GM12864 (cell line): ENCODE data around the gene SREBF1.

ENCODE experiments used
- DNase-seq: peaks from one replicate; pipeline ENCODE4 v3.0.0-alpha.2; 2011; ENCODE audit warnings: low read depth
- H3K4me3 ChIP-seq: 2 replicates; pipeline ENCODE4 v1.5.1; 2011; ENCODE audit warnings: mild to moderate bottlenecking, low read depth, low read length, control low read depth
- TF ChIP-seq, protein P1 (sequence below): IDR thresholded peaks from 2 replicates; pipeline ENCODE4 v1.5.1; 2011; ENCODE audit warnings: low read depth, mild to moderate bottlenecking, moderate library complexity, low read length, control low read depth, inconsistent platforms; ENCODE audit errors: missing control alignments

Gene SREBF1

DNA sequence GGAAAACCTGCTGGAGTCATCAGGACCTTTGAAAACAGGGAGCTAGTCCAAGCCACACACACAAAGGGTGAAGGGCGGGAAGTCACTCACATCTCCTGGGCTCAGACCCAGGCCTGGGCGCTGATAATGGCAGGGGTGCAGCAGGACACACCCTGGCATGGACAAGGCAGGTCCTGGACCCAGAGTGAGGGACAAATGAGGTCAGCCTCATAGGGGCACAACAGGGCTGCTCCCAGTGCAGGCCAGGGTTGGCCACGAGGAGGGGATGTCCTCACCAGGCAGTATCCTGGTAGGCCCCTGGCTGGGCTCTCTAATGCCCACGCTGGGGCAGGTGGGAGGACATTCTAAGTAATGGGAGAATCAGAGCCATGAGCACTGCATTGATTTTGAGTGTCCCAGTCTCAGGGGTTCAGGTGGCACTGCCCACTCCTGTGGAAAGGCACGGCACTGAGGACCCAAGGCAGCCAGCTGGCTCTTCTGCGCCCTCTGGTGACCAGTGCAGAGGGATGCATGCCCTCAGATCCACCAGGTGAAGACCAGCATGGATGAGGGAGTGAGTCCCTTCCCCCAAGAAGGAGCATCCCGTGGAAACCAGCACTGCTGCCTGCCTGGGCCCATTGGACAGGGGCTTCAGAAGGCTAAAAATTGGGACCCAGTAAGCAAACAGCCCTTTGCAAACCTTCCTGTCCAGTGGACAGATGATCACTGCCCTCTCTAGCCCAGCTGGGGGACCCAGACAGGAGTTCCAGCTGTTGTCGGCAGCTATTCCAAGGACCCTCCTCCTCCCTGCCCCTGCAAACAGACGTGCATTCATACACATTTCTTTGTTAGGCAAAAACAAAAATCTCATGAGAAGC, 23.4 kb upstream of the SREBF1 start:
- TF ChIP-seq, protein P1, sequence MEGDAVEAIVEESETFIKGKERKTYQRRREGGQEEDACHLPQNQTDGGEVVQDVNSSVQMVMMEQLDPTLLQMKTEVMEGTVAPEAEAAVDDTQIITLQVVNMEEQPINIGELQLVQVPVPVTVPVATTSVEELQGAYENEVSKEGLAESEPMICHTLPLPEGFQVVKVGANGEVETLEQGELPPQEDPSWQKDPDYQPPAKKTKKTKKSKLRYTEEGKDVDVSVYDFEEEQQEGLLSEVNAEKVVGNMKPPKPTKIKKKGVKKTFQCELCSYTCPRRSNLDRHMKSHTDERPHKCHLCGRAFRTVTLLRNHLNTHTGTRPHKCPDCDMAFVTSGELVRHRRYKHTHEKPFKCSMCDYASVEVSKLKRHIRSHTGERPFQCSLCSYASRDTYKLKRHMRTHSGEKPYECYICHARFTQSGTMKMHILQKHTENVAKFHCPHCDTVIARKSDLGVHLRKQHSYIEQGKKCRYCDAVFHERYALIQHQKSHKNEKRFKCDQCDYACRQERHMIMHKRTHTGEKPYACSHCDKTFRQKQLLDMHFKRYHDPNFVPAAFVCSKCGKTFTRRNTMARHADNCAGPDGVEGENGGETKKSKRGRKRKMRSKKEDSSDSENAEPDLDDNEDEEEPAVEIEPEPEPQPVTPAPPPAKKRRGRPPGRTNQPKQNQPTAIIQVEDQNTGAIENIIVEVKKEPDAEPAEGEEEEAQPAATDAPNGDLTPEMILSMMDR, result peak; percentile 98
- DNase-seq, result no peak
- no peak overlapping the region for H3K4me3 ChIP-seq

GRCh38 chr17:17857496-17857895, 20.7 kb upstream of the SREBF1 start:
- DNase-seq, result no peak
- TF ChIP-seq, protein P1, result no peak
- H3K4me3 ChIP-seq, result no peak overlapping the region

DNA sequence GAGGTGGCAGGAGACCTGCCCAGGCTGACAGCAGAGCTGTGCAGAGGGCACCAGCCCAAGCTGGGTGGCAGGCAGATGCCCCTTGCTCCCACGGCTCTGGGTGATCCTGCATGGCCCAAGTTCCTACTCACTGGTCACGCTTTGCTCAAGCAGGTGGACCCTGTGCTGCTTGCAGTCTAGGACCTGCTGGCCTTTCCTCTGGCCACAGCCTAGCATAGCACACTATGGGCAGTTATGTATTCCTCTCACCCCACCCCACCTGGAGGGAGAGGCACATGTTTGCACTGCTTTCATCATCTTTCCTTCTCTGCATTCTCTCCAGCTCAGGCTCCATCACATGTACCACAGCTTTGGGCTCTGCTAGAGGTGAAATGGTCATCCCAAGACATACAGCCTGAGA, 19.6 kb upstream of the SREBF1 start:
- H3K4me3 ChIP-seq, result no peak overlapping the region
- TF ChIP-seq, protein P1, result no peak
- no peak for DNase-seq

- no peak overlapping the region for H3K4me3 ChIP-seq
- TF ChIP-seq, protein P1, result no peak
- no peak for DNase-seq
Measured at GRCh38 chr17:17855976-17856375, 19.2 kb upstream of the SREBF1 start.

DNA sequence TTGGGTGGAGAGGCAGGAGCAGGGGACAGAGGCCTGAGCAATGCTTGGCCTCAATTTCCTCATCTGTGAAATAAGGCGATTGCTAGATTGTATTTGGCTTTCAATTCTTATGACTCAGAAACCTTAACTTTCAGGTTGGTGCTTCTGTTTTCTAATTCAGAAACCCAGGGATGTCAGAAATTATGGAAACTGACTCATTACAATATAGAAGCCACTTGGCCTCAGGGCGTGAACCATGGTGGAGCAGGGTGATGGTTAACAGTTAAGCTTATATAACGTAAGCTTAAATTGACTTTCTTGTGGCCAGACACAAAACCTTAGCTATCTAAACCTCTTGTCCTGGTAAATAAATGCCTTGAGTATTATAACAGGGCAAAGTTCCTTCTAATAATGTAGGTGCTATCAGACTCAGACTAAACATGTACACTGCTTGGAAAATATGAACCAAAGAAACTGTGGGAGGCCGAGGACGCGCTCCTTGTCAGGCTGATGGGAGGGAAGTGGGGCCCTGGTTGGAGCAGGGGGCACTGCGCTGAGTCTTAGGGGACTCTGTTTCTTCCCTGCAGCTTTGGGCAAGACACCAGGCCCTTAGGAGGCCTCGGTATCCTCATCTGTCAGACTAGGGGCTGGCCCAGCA, 17.1 kb upstream of the SREBF1 start:
- TF ChIP-seq, protein P1, result no peak
- no peak overlapping the region for H3K4me3 ChIP-seq
- no peak for DNase-seq

DNA sequence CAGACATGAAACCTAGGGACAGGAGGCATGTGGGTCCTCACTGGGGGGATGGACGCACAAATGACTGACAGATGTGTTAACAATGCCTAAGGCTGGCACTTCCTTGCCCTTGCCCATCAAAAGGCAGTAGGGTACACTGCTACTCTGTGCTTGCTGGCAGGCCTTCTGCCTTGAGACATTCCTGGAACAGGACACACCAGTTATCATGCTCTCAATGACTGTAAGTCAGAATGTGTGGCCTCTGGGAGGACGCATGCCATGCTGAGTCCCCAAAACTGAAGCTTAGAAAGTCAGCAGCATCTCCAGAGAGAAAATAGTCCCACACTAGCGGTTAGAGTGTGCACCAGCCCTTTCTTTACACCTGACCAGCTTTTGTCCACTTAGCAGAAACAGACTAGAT, 16.1 kb upstream of the SREBF1 start:
- TF ChIP-seq, protein P1, result no peak
- no peak overlapping the region for H3K4me3 ChIP-seq
- DNase-seq, result no peak
